SK-N-SH (cell line): ENCODE measurements around the gene KRT28.

Experiments
- CHD2 ChIP-seq: fragments of 150-350 bp; IDR thresholded peaks from 2 replicates; pipeline ENCODE4 v1.6.1; 2018; ENCODE audit warnings: low read length; ENCODE audit not compliant: partially characterized antibody
- CTCF ChIP-seq: fragments of 200-600 bp; sonication (generic); IDR thresholded peaks from 2 replicates; pipeline ENCODE4 v1.6.1; 2017; ENCODE audit warnings: antibody characterized with exemption, mild to moderate bottlenecking, moderate library complexity
- EZH2phosphoT487 ChIP-seq: fragments of 200-600 bp; sonication (generic); IDR thresholded peaks from 2 replicates; pipeline ENCODE4 v1.6.1; 2017; ENCODE audit warnings: low read depth, mixed run types, mild to moderate bottlenecking, antibody characterized with exemption, moderate library complexity, borderline replicate concordance
- NRF1 ChIP-seq: IDR thresholded peaks from 2 replicates; pipeline ENCODE4 v1.6.1; 2012; ENCODE audit warnings: low read depth, mild to moderate bottlenecking, low read length
- POLR2AphosphoS5 ChIP-seq: IDR thresholded peaks from 2 replicates; pipeline ENCODE4 v1.6.1; 2012; ENCODE audit warnings: low read depth, low read length
- RCOR1 ChIP-seq: fragments of 150-350 bp; IDR thresholded peaks from 2 replicates; pipeline ENCODE4 v1.6.1; 2017; ENCODE audit warnings: antibody characterized with exemption, low read length

GRCh38 chr17:40817103-40817682 lies 17.4 kb upstream of the KRT28 start:
- TF ChIP-seq NRF1 (no peak), CTCF (no peak), EZH2phosphoT487 (no peak), RCOR1 (no peak), CHD2 (no peak), POLR2AphosphoS5 (0 out of 2 replicates have a peak, but pooled peaks have one; percentile 26)
